K562 (cell line): Measurements from ENCODE around the gene MAPT. TPM values are rescaled to one million over a fixed set of nuclear protein-coding genes. Genes with fewer than 3 reads are reported as not detected.

Experiments used
- BDP1 ChIP-seq: IDR thresholded peaks from 3 replicates; pipeline ENCODE4 v1.6.1; 2011; ENCODE audit not compliant: insufficient read length, insufficient read depth
- CCAR2 ChIP-seq: fragments of 200-400 bp; formaldehyde crosslinking; IDR thresholded peaks from 2 replicates; pipeline ENCODE4 v1.6.1; 2017; ENCODE audit warnings: mild to moderate bottlenecking, low read depth, low read length
- CUX1 ChIP-seq: fragments of 200-800 bp; sonication (Bioruptor generic); IDR thresholded peaks from 2 replicates; pipeline ENCODE4 v1.6.1; 2016; ENCODE audit warnings: missing genetic modification characterization, missing compliant biosample characterization
- ETV1 ChIP-seq: fragments of 450-650 bp; conservative IDR thresholded peaks from 2 replicates; pipeline ENCODE4 v1.6.1; 2016; ENCODE audit warnings: missing genetic modification characterization, control low read depth, low read depth, missing compliant biosample characterization
- FIP1L1 ChIP-seq: fragments of 200-400 bp; formaldehyde crosslinking; IDR thresholded peaks from 2 replicates; pipeline ENCODE4 v1.6.1; 2018; ENCODE audit warnings: mild to moderate bottlenecking, low read depth, low read length; ENCODE audit not compliant: poor library complexity, severe bottlenecking
- FOXJ3 ChIP-seq: sonication (generic); formaldehyde crosslinking; IDR thresholded peaks from 2 replicates; pipeline ENCODE4 v1.4.0; 2020; ENCODE audit warnings: mild to moderate bottlenecking, missing genetic modification reagents
- NCOA6 ChIP-seq: fragments of 450-650 bp; IDR thresholded peaks from 2 replicates; pipeline ENCODE4 v1.6.1; 2017; ENCODE audit warnings: mild to moderate bottlenecking
- NFE2 ChIP-seq: IDR thresholded peaks from 2 replicates; pipeline ENCODE4 v1.6.1; 2014; ENCODE audit warnings: antibody characterized with exemption, low read depth
- PHF21A ChIP-seq: fragments of 450-650 bp; IDR thresholded peaks from 2 replicates; pipeline ENCODE4 v1.6.1; 2017; ENCODE audit warnings: low read depth, borderline replicate concordance
- PKNOX1 ChIP-seq: fragments of 450-650 bp; IDR thresholded peaks from 2 replicates; pipeline ENCODE4 v1.6.1; 2016
- PRPF4 ChIP-seq: fragments of 200-400 bp; formaldehyde crosslinking; IDR thresholded peaks from one replicate; pipeline ENCODE4 v1.6.1; 2017; ENCODE audit warnings: low read length, low read depth, mild to moderate bottlenecking; ENCODE audit not compliant: insufficient read depth, poor library complexity, severe bottlenecking
- RBFOX2 ChIP-seq: fragments of 200-400 bp; formaldehyde crosslinking; IDR thresholded peaks from 2 replicates; pipeline ENCODE4 v1.6.1; 2017; ENCODE audit warnings: low read depth, mild to moderate bottlenecking, low read length, moderate library complexity
- RFX5 ChIP-seq: IDR thresholded peaks from 2 replicates; pipeline ENCODE4 v1.6.1; 2011; ENCODE audit warnings: low read depth, mild to moderate bottlenecking, improper control_type of control experiment, low read length
- SMARCB1 ChIP-seq: IDR thresholded peaks from 2 replicates; pipeline ENCODE4 v1.6.1; 2011; ENCODE audit warnings: improper control_type of control experiment, low read depth; ENCODE audit not compliant: insufficient read length
- SMC3 ChIP-seq: conservative IDR thresholded peaks from 2 replicates; pipeline ENCODE4 v1.6.1; 2011; ENCODE audit warnings: low read depth, low read length, improper control_type of control experiment; ENCODE audit not compliant: insufficient read depth
- ZFPM2 ChIP-seq: fragments of 250-450 bp; sonication (Bioruptor Pico); IDR thresholded peaks from 2 replicates; pipeline ENCODE4 v1.5.1; 2022; ENCODE audit warnings: mild to moderate bottlenecking
- ZNF707 ChIP-seq: fragments of 250-450 bp; sonication (Bioruptor Pico); conservative IDR thresholded peaks from 2 replicates; pipeline ENCODE4 v1.8.0; 2022; ENCODE audit warnings: inconsistent platforms, mild to moderate bottlenecking, moderate library complexity
- polyA plus RNA-seq, 8 experiments: library from polyadenylated mRNA; depleted of rRNA in 4 of 8; stranded (reverse) in 5 of 8; unstranded in 3 of 8; fragments of >200 nt; fragmentation: Nextera tagmentation in 2 of 8; fragmentation: Illumina TruSeq in 1 of 8; extraction: Ambion mirVana in 2 of 8; extraction: Trizol in 1 of 8; gene quantifications; 2 replicates each; pipeline versions ENCODE4 v1.2.1 to v1.2.3, GENCODE V29; 2011 to 2014; ENCODE audit warnings: inconsistent platforms in 1 of 8, missing spikeins in 1 of 8
- total RNA-seq, 7 experiments: library from RNA; depleted of rRNA in 6 of 7; stranded (reverse); fragments of >200 nt in 6 of 7; fragmentation: Illumina TruSeq in 2 of 7; extraction: Trizol in 2 of 7; gene quantifications; 2 replicates each; pipeline versions ENCODE4 v1.2.1 to v1.2.3, GENCODE V29; 2011 to 2021; ENCODE audit warnings: low replicate concordance in 1 of 7
- TF ChIP-seq, protein P1 (sequence below): fragments of 250-450 bp; sonication (Bioruptor Pico); IDR thresholded peaks from 2 replicates; pipeline ENCODE4 v1.4.0; 2020; ENCODE audit warnings: borderline replicate concordance
- TF ChIP-seq, protein P2 (sequence below): fragments of 450-650 bp; formaldehyde crosslinking; IDR thresholded peaks from 2 replicates; pipeline ENCODE4 v1.4.0; 2022; ENCODE audit warnings: missing genetic modification characterization

The MAPT gene
- total and polyA plus RNA-seq, 9 of the 15 experiments (the other 6 are each of a cell fraction or from before 2014, with no cell fraction given): 0.04 to 1.1 (median 0.36) TPM

DNA sequence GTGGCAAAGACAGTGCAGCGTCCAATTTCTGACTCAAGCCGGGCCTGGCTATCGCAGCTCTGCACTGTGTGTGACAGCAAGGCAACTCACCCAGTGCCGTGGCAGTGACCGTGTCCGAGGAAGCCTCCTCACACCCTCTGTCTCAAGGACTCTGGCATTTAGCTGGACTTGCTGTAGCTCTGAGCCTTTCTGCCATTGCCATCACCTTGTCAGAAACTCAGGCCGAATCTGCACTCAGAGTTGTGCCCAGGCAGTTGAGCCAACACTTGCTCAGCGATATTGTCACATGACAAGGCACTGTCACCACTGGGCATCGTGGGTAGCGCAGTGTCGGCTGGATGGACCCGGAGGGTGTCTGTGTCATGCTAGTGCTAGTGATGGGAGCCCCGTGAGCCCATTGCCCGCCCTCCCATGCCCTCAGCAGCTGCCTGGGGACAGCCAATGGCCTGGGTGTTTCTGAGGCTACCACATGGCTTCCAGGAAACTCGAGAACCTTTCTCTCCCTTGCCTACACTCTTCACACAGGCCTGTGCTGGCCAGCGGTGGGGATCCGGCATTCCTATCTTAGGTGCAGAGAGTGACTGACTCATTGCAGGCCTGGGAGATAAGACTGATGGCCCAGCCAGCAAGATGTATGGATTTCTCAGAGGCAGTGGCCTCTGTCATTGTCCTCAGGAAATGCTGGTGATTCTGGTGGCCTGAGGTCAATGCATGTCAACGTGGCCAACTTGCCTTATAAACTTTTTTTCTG, 82.6 kb downstream of the MAPT start (continued):
- TF ChIP-seq, protein P1, sequence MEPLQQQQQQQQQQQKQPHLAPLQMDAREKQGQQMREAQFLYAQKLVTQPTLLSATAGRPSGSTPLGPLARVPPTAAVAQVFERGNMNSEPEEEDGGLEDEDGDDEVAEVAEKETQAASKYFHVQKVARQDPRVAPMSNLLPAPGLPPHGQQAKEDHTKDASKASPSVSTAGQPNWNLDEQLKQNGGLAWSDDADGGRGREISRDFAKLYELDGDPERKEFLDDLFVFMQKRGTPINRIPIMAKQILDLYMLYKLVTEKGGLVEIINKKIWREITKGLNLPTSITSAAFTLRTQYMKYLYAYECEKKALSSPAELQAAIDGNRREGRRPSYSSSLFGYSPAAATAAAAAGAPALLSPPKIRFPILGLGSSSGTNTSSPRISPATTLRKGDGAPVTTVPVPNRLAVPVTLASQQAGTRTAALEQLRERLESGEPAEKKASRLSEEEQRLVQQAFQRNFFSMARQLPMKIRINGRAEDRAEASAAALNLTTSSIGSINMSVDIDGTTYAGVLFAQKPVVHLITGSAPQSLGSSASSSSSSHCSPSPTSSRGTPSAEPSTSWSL (CRISPR knock-in tag): peak; percentile 77; the same call in 1 of the 2 replicates
- TF ChIP-seq RBFOX2: peak; percentile 71
- no peak for TF ChIP-seq RFX5
- TF ChIP-seq ZFPM2: no peak
- no peak for TF ChIP-seq CCAR2
- TF ChIP-seq PKNOX1: peak; percentile 90
- no peak for TF ChIP-seq BDP1
- TF ChIP-seq PHF21A: peak; percentile 49; the same call in 1 of the 2 replicates
- TF ChIP-seq SMARCB1: no peak
- peak; percentile 93 for TF ChIP-seq CUX1 (CRISPR knock-in tag)
- no peak for TF ChIP-seq FOXJ3 (CRISPR knock-in tag)
- TF ChIP-seq, protein P2, sequence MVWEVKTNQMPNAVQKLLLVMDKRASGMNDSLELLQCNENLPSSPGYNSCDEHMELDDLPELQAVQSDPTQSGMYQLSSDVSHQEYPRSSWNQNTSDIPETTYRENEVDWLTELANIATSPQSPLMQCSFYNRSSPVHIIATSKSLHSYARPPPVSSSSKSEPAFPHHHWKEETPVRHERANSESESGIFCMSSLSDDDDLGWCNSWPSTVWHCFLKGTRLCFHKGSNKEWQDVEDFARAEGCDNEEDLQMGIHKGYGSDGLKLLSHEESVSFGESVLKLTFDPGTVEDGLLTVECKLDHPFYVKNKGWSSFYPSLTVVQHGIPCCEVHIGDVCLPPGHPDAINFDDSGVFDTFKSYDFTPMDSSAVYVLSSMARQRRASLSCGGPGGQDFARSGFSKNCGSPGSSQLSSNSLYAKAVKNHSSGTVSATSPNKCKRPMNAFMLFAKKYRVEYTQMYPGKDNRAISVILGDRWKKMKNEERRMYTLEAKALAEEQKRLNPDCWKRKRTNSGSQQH (CRISPR knock-in tag): no peak
- no peak for TF ChIP-seq FIP1L1
- peak; percentile 94 for TF ChIP-seq NFE2
- TF ChIP-seq NCOA6: no peak
- TF ChIP-seq ETV1 (tag): peak; percentile 54; the same call in 1 of the 2 replicates
- no peak for TF ChIP-seq PRPF4
- TF ChIP-seq SMC3: no peak
- 0 out of 2 replicates have a peak, but pooled peaks have one; percentile 8 for TF ChIP-seq ZNF707 (CRISPR knock-in tag)
